OCI-LY7 (cell line): Measurements from ENCODE around the gene XG.

Experiments used
- EZH2phosphoT487 ChIP-seq: fragments of 200-600 bp; sonication (generic); IDR thresholded peaks from 2 replicates; pipeline ENCODE4 v1.6.1; 2018; ENCODE audit warnings: low read depth, borderline replicate concordance, mild to moderate bottlenecking, mixed run types, antibody characterized with exemption, low read length, moderate library complexity, mixed read lengths
- TF ChIP-seq, protein P1 (sequence below): fragments of 200-600 bp; sonication (generic); conservative IDR thresholded peaks from 2 replicates; pipeline ENCODE4 v1.5.1; 2014; ENCODE audit warnings: mild to moderate bottlenecking, antibody characterized with exemption, low read length, moderate library complexity, mixed read lengths

GRCh38 chrX:2712428-2712827 is 39.4 kb upstream of the XG start:
- TF ChIP-seq, protein P1, sequence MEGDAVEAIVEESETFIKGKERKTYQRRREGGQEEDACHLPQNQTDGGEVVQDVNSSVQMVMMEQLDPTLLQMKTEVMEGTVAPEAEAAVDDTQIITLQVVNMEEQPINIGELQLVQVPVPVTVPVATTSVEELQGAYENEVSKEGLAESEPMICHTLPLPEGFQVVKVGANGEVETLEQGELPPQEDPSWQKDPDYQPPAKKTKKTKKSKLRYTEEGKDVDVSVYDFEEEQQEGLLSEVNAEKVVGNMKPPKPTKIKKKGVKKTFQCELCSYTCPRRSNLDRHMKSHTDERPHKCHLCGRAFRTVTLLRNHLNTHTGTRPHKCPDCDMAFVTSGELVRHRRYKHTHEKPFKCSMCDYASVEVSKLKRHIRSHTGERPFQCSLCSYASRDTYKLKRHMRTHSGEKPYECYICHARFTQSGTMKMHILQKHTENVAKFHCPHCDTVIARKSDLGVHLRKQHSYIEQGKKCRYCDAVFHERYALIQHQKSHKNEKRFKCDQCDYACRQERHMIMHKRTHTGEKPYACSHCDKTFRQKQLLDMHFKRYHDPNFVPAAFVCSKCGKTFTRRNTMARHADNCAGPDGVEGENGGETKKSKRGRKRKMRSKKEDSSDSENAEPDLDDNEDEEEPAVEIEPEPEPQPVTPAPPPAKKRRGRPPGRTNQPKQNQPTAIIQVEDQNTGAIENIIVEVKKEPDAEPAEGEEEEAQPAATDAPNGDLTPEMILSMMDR = no peak
- no peak for TF ChIP-seq EZH2phosphoT487
